Left lung (tissue), 10 donors: ENCODE measurements around the gene CALML3. TPM values are rescaled to one million over a fixed set of nuclear protein-coding genes. Genes with fewer than 3 reads are reported as not detected.

ENCODE experiments used
- ATAC-seq: fragments of 200-7000 bp; cut with Tn5 transposase; one replicate; pipeline ENCODE4 v1.9.1; 2020; ENCODE audit warnings: moderate library complexity
- DNase-seq, 4 donors: peaks; one replicate each; pipeline ENCODE4 v3.0.0-alpha.2; 2013 to 2020
- H3K27ac ChIP-seq, 2 donors: fragments of 200-600 bp; sonication (generic) in 1 of 2; one replicate each; pipeline versions ENCODE4 v1.5.0 to v1.8.0; 2020 to 2021
- H3K27me3 ChIP-seq, 2 donors: fragments of 200-600 bp; sonication (generic) in 1 of 2; one replicate each; pipeline versions ENCODE4 v1.5.0 to v1.8.0; 2020 to 2021
- H3K36me3 ChIP-seq, 2 donors: fragments of 200-600 bp; sonication (generic) in 1 of 2; one replicate each; pipeline versions ENCODE4 v1.5.0 to v1.8.0; 2020 to 2021
- H3K4me1 ChIP-seq, 2 donors: fragments of 200-600 bp; one replicate each; pipeline ENCODE4 v1.8.0; 2021
- H3K4me3 ChIP-seq, 2 donors: fragments of 200-600 bp; sonication (generic) in 1 of 2; one replicate each; pipeline versions ENCODE4 v1.5.0 to v1.8.0; 2020 to 2021; ENCODE audit warnings: mild to moderate bottlenecking in 1 of 2
- H3K9me3 ChIP-seq, 2 donors: fragments of 200-600 bp; sonication (generic) in 1 of 2; one replicate each; pipeline versions ENCODE4 v1.5.0 to v1.8.0; 2020 to 2021
- intact Hi-C, 2 donors: fragments of 100-400 bp; cut with DNase I; formaldehyde crosslinking; loops; one replicate each; pipeline versions ENCODE4 v1.11.2 to v1.14.2; 2022
- polyA plus RNA-seq, 6 donors: library from polyadenylated mRNA; unstranded; fragments of 120-200 nt; gene quantifications; one replicate each; pipeline ENCODE4 v1.2.1, GENCODE V29; 2013; ENCODE audit not compliant: insufficient read length in 6 of 6
- total RNA-seq, 2 donors: library from RNA; stranded (reverse); fragmentation: NEBNext Ultra II Directional; extraction: Animal tissue kit (Norgen Biotek cat#: 25700); gene quantifications; one replicate each; pipeline ENCODE4 v1.2.1, GENCODE V29; 2021
- TF ChIP-seq, protein P1 (sequence below), 2 donors: fragments of 200-600 bp; sonication (generic) in 1 of 2; IDR thresholded peaks; one replicate each; pipeline versions ENCODE4 v1.5.0 to v1.8.0; 2021; ENCODE audit warnings: antibody characterized with exemption in 2 of 2
- donor health status: DM: no; HTN: yes; CAD: no.
- donor health status: DM: no; HTN: no; CAD: no.

Gene CALML3
- total and polyA plus RNA-seq, 8 donors = 0.28 to 0.87 (median 0.64) TPM; not detected in 2

DNA sequence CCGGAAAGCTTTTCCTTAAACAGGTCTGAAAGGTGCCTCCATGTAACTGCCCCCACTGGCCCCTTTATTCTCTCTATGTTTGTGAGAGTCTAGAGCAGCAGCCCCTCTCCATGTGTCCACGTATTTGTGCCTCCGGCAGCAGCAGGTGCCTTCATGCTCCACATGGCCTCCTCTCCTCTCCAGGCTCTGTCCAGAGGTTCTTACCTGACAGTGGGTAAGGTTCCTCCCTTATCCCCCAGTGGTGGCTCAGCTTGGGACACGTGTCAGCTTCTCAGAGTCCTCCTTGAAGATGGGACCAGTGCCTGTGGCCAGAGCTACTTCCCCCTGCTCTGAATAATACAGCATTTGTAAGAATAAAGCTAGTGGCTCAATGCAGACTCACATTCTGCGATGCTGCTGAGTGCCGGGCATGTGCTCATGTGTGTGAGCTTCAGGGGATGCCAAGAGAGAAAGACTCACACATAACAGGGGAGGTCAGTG lies 7.9 kb downstream of the CALML3 start:
- peak in 1 of 4 donors; percentile 19 for DNase-seq
- Histone ChIP-seq H3K36me3 (no peaks in the 10 kb centered on the region), H3K4me3 (no peak overlapping the region), H3K9me3 (no peaks in the 10 kb centered on the region), H3K27ac (no peak overlapping the region), H3K4me1 (peaks cover 0 to 6% of the 10 kb centered on the region in 2 donors), H3K27me3 (no peaks in the 10 kb centered on the region)
- ATAC-seq = no peak
- TF ChIP-seq, protein P1, sequence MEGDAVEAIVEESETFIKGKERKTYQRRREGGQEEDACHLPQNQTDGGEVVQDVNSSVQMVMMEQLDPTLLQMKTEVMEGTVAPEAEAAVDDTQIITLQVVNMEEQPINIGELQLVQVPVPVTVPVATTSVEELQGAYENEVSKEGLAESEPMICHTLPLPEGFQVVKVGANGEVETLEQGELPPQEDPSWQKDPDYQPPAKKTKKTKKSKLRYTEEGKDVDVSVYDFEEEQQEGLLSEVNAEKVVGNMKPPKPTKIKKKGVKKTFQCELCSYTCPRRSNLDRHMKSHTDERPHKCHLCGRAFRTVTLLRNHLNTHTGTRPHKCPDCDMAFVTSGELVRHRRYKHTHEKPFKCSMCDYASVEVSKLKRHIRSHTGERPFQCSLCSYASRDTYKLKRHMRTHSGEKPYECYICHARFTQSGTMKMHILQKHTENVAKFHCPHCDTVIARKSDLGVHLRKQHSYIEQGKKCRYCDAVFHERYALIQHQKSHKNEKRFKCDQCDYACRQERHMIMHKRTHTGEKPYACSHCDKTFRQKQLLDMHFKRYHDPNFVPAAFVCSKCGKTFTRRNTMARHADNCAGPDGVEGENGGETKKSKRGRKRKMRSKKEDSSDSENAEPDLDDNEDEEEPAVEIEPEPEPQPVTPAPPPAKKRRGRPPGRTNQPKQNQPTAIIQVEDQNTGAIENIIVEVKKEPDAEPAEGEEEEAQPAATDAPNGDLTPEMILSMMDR (IDR thresholded peaks at IDR 0.05) = no peak
- intact Hi-C loops = no loop called here

DNA sequence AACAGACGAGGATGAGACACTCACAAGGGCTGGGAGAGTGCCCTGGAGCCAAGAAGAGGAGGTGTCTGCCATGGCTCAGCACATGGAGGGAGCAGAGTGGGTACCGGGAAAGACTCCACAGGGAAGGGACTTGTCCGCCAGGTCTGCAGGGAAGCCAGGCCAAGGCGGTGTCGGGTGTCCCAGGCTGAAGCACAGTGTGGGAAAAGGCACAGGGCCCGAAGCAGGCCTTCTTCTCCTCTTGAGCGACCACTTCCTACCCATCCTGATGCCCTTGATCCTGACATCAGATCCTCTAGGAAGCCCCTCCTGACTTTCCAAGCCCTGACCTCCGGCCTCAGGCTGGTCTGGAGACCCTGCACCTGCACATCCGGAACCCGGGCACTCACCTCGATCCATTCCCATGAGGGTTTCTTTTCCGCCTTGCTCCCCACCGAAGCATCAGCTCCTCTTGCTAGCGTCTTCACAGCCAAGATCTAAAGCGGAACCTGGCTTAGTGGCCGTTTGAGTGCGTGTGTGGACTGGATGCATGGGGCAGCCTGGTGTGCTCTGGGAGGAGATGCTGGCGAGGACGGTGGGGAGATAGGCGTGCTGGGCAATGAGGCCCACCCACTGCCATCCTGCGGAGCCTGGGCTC lies 8.5 kb downstream of the CALML3 start:
- DNase-seq (peak in 1 of 4 donors; percentile 29), ATAC-seq (no peak)
- intact Hi-C loops = no loop called here
- no peaks in the 10 kb centered on the region for H3K36me3 ChIP-seq
- no peaks in the 10 kb centered on the region for H3K9me3 ChIP-seq
- H3K27me3 ChIP-seq = no peaks in the 10 kb centered on the region
- H3K4me3 ChIP-seq = no peak overlapping the region
- H3K4me1 ChIP-seq = peaks cover 0 to 6% of the 10 kb centered on the region in 2 donors
- TF ChIP-seq, protein P1 (IDR thresholded peaks at IDR 0.05) = no peak
- H3K27ac ChIP-seq = no peak overlapping the region

DNA sequence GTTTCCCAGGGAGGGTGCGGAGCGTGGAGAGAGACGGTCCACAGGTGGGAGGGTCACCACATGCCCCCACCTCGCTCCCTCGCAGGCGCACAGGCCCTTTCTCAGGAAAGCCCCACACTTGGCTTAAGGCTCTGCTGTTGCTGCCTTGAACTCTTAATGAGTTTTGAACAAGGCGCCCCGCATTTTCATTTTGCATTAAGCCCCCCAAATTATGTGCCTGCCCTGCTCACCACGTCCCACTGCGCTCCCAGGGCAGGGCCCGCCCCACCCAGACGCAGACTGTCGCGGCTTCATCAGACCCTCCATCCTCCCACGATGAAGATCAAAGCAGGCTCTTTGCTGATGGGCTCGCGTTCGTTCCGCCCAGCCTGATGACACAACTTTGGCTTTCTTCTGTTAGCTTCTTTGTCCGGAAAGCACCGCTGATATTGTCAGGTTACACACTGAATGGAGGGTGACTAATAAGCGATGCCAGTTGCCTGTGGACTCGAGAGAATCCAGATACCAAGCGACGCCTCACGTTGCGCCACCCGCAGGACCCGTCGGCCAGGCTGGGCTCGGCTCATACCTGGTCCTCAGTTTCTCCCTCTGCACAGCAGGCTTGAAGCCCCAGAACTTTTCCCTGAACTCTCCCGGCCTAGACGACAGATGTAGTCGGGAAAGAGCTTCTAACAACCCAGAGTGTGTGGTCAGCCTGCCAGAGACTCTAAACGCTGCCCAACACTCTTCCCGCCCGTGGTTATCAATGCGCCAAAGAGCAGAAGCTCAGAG lies 9.5 kb downstream of the CALML3 start:
- H3K4me3 ChIP-seq = no peak overlapping the region
- TF ChIP-seq, protein P1 (IDR thresholded peaks at IDR 0.05) = no peak
- intact Hi-C loops = no loop called here
- DNase-seq (peak in 1 of 4 donors; percentile 26), ATAC-seq (no peak)
- H3K9me3 ChIP-seq = no peaks in the 10 kb centered on the region
- no peaks in the 10 kb centered on the region for H3K27me3 ChIP-seq
- no peaks in the 10 kb centered on the region for H3K36me3 ChIP-seq
- H3K27ac ChIP-seq = no peak overlapping the region
- H3K4me1 ChIP-seq = peaks cover 0 to 6% of the 10 kb centered on the region in 2 donors

DNA sequence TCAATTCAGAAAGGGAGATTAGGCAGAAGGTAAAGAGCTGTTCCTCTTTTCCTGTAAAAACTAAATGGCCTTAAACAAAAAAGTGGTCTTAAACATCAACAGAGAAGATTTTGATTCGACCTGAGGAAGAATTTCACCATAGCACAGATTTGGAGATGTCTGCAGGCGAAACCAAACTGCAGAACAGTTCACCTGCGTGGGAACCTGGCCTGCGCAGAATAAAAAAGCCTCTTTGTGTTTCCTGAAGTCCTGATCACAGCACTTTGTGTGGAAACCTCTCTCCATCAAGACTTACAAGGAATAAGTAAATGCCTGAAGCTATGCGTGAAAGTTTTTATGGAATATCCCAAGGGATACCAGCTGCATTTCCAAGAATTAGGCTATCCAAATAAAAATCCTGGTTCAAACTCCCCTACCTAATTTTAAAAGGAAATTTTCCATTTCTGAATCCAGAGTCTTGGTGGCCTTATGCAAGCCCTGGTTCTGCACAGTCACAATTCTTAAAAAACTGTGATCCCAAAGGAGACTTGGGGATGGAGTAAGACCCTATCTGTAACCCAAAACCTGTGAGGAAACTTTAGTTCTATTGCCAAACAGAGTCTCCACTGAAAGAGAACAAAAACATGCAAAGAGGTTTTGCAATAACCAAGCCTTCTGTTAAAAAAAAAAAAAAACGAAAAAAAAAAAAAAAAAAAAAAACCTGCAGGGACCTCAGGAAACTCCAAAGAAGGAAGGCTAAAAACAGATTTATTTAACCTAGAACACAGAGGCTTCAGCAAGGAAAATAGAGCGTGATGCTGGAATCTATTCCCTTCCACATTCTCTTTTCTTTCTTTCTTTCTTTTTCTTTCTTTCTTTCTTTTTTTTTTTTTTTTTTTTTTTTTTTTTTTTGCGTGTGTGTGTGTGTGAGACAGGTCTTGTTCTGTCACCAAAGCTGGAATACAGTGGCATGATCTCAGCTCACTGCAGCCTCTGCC lies 10.4 kb downstream of the CALML3 start:
- intact Hi-C loops = no loop called here
- H3K4me1 ChIP-seq = peaks cover 0 to 6% of the 10 kb centered on the region in 2 donors
- no peaks in the 10 kb centered on the region for H3K27me3 ChIP-seq
- TF ChIP-seq, protein P1 (IDR thresholded peaks at IDR 0.05) = no peak
- no peaks in the 10 kb centered on the region for H3K9me3 ChIP-seq
- H3K27ac ChIP-seq = no peak overlapping the region
- DNase-seq (peak in 1 of 4 donors; percentile 49), ATAC-seq (no peak)
- H3K4me3 ChIP-seq = no peak overlapping the region
- no peaks in the 10 kb centered on the region for H3K36me3 ChIP-seq
